ENCODE data around the gene CNGA3.

The CNGA3 gene

GRCh38 chr2:98444436-98445176 lies 98.3 kb downstream of the CNGA3 start, which contains the start of gene INPP4A:
Gene INPP4A, plus strand, starts transcription at chr2:98444858. Its CDS starts 75,191 bp downstream, at chr2:98520049.
- DNase-seq (ENCODE audit: low spot score), result peak; percentile 69

GRCh38 chr2:98445177-98445682 lies 99.0 kb downstream of the CNGA3 start:
- DNase-seq (ENCODE audit: low spot score), result no peak

- DNase-seq (ENCODE audit: low spot score), result peak; percentile 28
These were observed 99.7 kb downstream of the CNGA3 start for GRCh38 chr2:98445683-98446581.

- DNase-seq (ENCODE audit: low spot score), result no peak
These were observed 100.6 kb downstream of the CNGA3 start for GRCh38 chr2:98446850-98447249.

All from hematopoietic multipotent progenitor cell treated with erythropoietin and hydrocortisone succinate and interleukin-3 and kit ligand, for 17 days (in vitro differentiated cells).